ENCODE measurements around the gene FECH. TPM values are rescaled to one million over a fixed set of nuclear protein-coding genes. Genes with fewer than 3 reads are reported as not detected.

The FECH gene
- total RNA-seq, 2 donors from 2014 or later, result 27.6 to 31.7 TPM

DNA sequence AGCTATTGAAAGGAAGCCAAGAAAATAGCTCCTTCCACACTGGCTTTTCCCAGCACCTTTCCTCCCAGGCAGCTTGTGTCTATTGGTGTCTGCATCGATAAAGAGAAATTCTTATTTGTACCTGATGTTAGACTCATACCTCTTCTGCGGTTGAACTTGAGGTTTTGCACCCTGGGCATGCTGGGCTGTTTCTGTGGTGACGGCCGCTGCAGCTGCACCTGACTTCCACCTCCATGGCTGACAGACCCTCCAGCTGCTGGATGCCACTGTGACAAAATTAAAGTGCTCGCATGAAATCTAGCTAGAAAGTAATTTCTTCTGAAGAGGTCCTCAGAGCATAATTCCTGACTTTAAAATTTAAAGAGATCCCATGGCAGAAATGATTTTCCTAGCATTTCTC, 6.6 kb downstream of the FECH start:
- WGBS, 2 experiments (ENCODE audit: insufficient coverage in 1 of 2, insufficient read length in 1 of 2), result 80 to 87% methylated on average over 5 of the region's 5 CpGs
- H3K4me3 Mint-ChIP-seq, result no peak overlapping the region
- H3K4me1 ChIP-seq (ENCODE audit: control insufficient read depth, insufficient read depth, low read length), result no peaks in the 10 kb centered on the region

GRCh38 chr18:57576316-57576715, 10.2 kb downstream of the FECH start:
- Histone ChIP-seq H3K27ac (ENCODE audit: low read depth, low read length) (no peak overlapping the region), H3K27me3 (ENCODE audit: control insufficient read depth, insufficient read depth, low read length, poor library complexity, severe bottlenecking) (no peaks in the 10 kb centered on the region), H3K4me1 (ENCODE audit: control insufficient read depth, insufficient read depth, low read length) (no peaks in the 10 kb centered on the region), H3K36me3 (ENCODE audit: control insufficient read depth, insufficient read depth, low read length) (peaks cover 33% of the 10 kb centered on the region), H3K4me3 (ENCODE audit: low read length) (no peak overlapping the region), H3K9me3 (ENCODE audit: control insufficient read depth, low read length) (no peaks in the 10 kb centered on the region), H3K9ac (ENCODE audit: extremely low read depth, low read length, poor library complexity, severe bottlenecking) (no peak overlapping the region)
- Mint-ChIP-seq H3K4me3 (no peak overlapping the region), H3K4me1 (peaks cover 3% of the 10 kb centered on the region), H3K36me3 (ENCODE audit: low read depth) (peaks cover 50% of the 10 kb centered on the region), H3K27ac (no peak overlapping the region), H3K27me3 (ENCODE audit: insufficient read depth) (no peaks in the 10 kb centered on the region), H3K9me3 (no peaks in the 10 kb centered on the region)
- TF ChIP-seq CTCF (conservative IDR thresholded peaks at IDR 0.05), result no peak
- no peak for DNase-seq
- 85 to 89% methylated on average over 6 of the region's 6 CpGs for WGBS, 2 experiments (ENCODE audit: insufficient coverage in 1 of 2, insufficient read length in 1 of 2)

More for the DNA sequence above, 6.6 kb downstream of the FECH start:
- H3K36me3 Mint-ChIP-seq (ENCODE audit: low read depth), result peaks cover 37% of the 10 kb centered on the region
- DNase-seq, result no peak
- Histone ChIP-seq H3K9me3 (ENCODE audit: control insufficient read depth, low read length) (no peaks in the 10 kb centered on the region), H3K27me3 (ENCODE audit: control insufficient read depth, insufficient read depth, low read length, poor library complexity, severe bottlenecking) (no peaks in the 10 kb centered on the region), H3K4me3 (ENCODE audit: low read length) (no peak overlapping the region), H3K27ac (ENCODE audit: low read depth, low read length) (no peak overlapping the region), H3K36me3 (ENCODE audit: control insufficient read depth, insufficient read depth, low read length) (peaks cover 31% of the 10 kb centered on the region), H3K9ac (ENCODE audit: extremely low read depth, low read length, poor library complexity, severe bottlenecking) (no peak overlapping the region)
- TF ChIP-seq CTCF (conservative IDR thresholded peaks at IDR 0.05), result no peak
- no peak overlapping the region for H3K27ac Mint-ChIP-seq
- H3K27me3 Mint-ChIP-seq (ENCODE audit: insufficient read depth), result no peaks in the 10 kb centered on the region
- peaks cover 6% of the 10 kb centered on the region for H3K4me1 Mint-ChIP-seq
- no peaks in the 10 kb centered on the region for H3K9me3 Mint-ChIP-seq

DNA sequence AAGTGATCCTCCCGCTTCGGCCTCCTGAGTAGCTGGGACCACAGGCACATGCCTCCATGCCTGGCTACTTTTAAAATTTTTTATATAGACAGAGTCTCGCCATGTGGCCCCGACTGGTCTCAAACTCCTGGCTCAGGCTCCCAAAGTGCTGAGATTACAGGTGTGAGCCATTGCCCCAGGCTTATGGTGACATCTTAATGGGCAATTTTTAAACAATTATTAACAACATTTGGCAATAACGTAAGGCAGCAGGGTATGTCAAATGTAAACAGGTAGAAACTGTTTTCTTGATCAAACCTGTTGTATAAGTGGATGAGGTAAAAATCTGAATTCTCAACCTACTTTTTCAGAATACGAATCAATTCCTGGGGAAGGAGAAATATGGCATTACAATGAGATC, 11.0 kb downstream of the FECH start:
- Histone ChIP-seq H3K27ac (ENCODE audit: low read depth, low read length) (no peak overlapping the region), H3K9me3 (ENCODE audit: control insufficient read depth, low read length) (no peaks in the 10 kb centered on the region), H3K36me3 (ENCODE audit: control insufficient read depth, insufficient read depth, low read length) (peaks cover 41% of the 10 kb centered on the region), H3K4me1 (ENCODE audit: control insufficient read depth, insufficient read depth, low read length) (no peaks in the 10 kb centered on the region), H3K4me3 (ENCODE audit: low read length) (no peak overlapping the region), H3K27me3 (ENCODE audit: control insufficient read depth, insufficient read depth, low read length, poor library complexity, severe bottlenecking) (no peaks in the 10 kb centered on the region), H3K9ac (ENCODE audit: extremely low read depth, low read length, poor library complexity, severe bottlenecking) (no peak overlapping the region)
- H3K36me3 Mint-ChIP-seq (ENCODE audit: low read depth), result peaks cover 57% of the 10 kb centered on the region
- H3K27ac Mint-ChIP-seq, result no peak overlapping the region
- no peak for DNase-seq
- H3K27me3 Mint-ChIP-seq (ENCODE audit: insufficient read depth), result no peaks in the 10 kb centered on the region
- H3K4me3 Mint-ChIP-seq, result no peak overlapping the region
- no peaks in the 10 kb centered on the region for H3K9me3 Mint-ChIP-seq
- H3K4me1 Mint-ChIP-seq, result peaks cover 3% of the 10 kb centered on the region
- no peak for TF ChIP-seq CTCF (conservative IDR thresholded peaks at IDR 0.05)
- WGBS, 2 experiments (ENCODE audit: insufficient coverage in 1 of 2, insufficient read length in 1 of 2), result 70 to 76% methylated on average over 4 to 6 of the region's 6 CpGs
